Keratinocyte (primary cell): ENCODE measurements around the gene MCF2L2.

ENCODE experiments used
- CTCF ChIP-seq, 3 experiments: IDR thresholded peaks in 1 of 3; conservative IDR thresholded peaks in 1 of 3; optimal IDR thresholded peaks in 1 of 3; 2 replicates in 2 of 3; 3 replicates in 1 of 3; pipeline versions ENCODE3 to v1.5.1; 2011; ENCODE audit warnings: low read length in 3 of 3, mild to moderate bottlenecking in 3 of 3, moderate library complexity in 2 of 3, control low read depth in 1 of 3, inconsistent platforms in 1 of 3; ENCODE audit not compliant: insufficient read depth in 2 of 3; ENCODE audit errors: extremely low read depth in 1 of 3
- EZH2 ChIP-seq: IDR thresholded peaks from one replicate; pipeline ENCODE4 v1.6.1; 2012; ENCODE audit warnings: inconsistent platforms, mild to moderate bottlenecking, low read length, moderate library complexity

DNA sequence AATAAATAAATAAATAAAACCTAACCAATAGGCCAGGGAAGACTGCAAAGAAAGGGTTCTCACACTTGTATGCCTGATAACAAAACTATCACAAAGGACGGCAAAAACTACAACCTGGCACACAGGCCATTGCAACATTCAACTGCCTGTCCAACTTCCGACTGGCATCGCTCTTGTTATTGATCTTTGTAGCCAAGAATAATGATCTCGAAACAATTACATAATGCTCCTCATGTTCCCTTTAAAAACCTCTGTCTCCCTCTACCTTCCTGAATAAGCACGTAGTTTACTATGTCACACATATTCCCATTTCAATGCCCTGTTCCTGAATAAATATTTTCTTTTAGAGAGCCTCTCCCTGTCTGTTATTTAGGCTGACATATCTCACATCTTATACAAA, 101.1 kb downstream of the MCF2L2 start:
- no peak for TF ChIP-seq CTCF (optimal IDR thresholded peaks at IDR 0.05 in 1 of 3, IDR thresholded peaks at IDR 0.05 in 1 of 3, conservative IDR thresholded peaks at IDR 0.05 in 1 of 3; ENCODE audit: extremely low read depth in 1 of 3, insufficient read depth in 2 of 3, low read length in 3 of 3)
- TF ChIP-seq EZH2: no peak
